HG03280 (cell line): ENCODE results near the gene RPS27A.
"Not testable (repeated sequence)": the region's sequence is repeated elsewhere in the genome, so short reads cannot be mapped to it uniquely, and the experiment has no call there.

Experiments used
- ATAC-seq: cut with Tn5 transposase; IDR thresholded peaks from one replicate; pipeline ENCODE4 v1.9.1; 2021; ENCODE audit warnings: mild to moderate bottlenecking, moderate library complexity; ENCODE audit not compliant: unreplicated experiment

RPS27A gene

DNA sequence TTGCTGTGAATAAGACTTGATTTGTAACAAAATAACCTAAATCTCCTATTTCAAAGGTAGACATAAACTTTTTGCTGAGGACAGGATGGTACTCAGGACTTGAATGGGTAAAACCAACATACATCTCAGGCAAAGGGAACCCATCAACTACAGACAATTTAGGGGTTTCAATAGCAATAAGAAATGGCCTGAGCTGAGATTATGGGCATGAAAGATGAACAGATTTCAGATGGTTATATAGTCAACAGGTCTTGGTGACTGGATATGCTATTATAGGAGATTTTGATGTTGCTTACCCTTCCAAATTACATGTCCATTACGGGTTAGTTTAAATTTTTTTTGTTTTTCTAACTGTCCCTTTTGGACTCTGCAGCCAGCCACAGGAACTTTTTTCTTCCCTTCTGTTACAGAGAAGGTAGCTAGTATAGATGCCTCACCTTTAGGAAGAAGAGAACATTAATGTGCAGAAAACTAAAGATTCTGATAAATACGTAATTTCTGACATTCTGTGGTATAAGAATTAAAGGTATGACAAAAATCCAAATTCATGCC, 4.6 kb downstream of the RPS27A start:
- no peak for ATAC-seq

DNA sequence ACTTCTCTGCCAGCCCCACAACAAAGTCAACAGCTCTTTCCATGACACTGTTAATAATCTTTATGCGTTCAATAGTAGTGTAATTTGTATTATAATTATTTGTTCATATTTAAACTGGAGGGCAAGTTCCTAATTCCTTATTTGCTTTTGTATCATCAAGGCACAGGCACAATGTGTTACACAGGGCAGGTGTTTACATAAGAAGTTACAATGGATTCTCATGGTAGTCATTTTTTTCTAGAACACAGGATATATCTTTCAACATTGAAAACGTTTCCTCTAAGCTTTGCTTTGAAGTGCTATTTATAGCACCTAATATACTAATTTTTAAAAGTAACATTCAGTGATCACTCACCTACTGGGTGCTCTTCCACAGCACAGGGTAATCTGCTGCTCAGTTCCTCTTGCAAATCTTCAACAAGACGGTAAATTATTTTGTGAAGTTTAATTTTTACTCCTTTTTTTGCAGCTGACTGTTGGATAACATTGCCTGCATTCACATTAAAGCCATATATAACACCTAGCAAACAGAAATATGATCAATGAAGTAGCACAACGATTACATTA, 7.3 kb downstream of the RPS27A start:
- no peak for ATAC-seq

DNA sequence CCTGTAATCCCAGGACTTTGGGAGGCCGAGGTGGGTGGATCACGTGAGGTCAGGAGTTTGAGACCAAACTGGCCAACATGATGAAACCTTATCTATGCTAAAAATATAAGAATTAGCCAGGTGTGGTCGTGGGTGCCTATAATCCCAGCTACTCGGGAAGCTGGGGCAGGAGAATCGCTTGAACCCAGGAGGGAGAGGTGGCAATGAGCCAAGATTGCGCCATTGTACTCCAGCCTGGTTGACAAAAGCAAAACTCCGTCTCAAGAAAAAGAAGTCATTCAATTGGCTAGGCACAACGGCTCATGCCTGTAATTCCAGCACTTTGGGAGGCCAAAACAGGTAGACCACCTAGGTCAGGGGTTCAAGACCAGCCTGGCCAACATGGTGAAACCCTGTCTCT, 9.1 kb downstream of the RPS27A start:
- not testable (repeated sequence) for ATAC-seq

DNA sequence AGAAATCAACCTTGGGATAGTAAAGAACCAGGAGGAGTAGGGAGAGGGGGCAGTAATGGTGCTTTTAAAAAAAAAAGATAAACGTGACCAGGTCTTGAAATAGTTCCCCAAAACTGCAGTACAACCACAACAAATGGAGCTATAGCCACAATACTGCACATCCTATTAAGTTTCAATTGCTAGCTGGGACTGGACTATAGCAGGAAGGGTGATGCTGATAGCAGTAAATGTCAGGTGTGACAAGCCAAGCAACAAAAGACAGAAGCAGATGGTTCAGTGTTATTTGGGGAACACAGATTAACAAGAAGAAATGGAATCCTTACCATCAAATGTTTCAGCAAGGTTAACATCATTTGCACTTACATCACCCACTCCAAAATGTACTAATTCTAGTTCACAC, 10.1 kb downstream of the RPS27A start:
- ATAC-seq: no peak

DNA sequence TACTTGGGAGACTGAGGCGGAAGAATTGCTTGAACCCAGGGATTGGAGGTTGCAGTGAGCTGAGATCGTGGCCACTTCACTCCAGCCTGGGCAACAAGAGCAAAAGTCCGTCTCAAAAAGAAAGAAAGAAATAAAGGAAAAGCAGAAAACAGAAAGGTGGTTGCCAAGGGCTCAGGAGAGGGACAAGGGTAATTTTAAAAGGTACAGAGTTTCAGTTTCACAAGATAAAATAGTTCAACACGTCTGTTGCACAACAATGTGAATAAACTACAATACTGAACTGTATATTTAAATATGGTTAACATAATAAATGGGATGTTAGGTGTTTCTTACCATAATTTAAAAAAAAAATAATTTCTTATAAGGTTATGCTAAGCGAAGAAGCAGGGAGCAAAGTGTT, 12.9 kb downstream of the RPS27A start:
- no peak for ATAC-seq

DNA sequence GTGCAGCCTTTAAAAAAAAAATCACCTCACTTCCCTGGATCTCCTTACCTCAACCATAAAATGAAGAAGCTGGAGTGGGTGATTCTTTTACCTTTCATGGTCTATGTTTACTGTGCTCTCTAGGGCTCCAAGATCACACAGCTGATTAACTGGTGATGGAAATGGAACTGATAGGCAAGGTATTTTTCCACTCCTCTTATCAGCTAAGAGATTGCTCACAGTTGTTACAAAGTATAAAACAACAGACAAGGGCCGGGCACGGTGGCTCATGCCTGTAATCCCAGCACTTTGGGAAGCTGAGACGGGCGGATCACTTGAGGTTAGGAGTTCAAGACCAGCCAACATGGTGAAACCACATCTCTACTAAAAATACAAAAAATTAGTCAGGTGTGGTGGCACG, 14.5 kb downstream of the RPS27A start:
- ATAC-seq: no peak

DNA sequence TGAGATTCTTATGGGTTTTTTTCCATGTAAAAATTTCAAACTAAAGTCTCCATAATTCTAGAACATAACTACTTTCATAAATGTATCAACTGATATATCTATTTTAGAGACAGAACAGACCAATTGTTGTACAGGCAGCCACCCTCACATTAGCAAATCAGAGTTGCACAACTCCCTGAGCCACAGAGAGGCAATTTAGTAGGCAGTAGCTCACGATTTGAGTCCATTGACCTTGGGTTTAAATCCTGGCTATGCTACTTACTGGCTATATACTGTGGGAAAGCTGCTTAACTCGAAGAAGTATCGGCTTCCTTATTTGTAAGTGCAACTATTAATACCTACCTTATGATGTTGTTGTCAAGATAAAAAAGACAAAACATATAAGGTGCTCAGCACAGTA, 20.3 kb downstream of the RPS27A start:
- no peak for ATAC-seq

DNA sequence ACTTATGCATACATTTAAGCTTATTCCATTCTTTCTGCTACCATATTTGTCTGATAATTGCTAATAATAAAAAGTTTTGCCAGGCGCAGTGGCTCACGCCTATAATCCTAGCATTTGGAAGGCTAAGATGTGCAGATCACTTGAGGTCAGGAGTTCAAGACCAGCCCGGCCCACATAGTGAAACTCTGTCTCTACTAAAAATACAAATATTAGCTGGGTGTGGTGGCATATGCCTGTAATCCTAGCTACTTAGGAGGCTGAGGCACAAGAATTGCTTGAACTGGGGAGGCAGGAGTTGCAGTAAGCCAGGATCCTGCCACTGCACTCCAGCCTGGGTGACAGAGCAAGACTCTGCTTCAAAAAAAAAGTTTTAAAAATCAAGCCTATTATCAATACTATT, 27.1 kb downstream of the RPS27A start:
- ATAC-seq: not testable (repeated sequence)

DNA sequence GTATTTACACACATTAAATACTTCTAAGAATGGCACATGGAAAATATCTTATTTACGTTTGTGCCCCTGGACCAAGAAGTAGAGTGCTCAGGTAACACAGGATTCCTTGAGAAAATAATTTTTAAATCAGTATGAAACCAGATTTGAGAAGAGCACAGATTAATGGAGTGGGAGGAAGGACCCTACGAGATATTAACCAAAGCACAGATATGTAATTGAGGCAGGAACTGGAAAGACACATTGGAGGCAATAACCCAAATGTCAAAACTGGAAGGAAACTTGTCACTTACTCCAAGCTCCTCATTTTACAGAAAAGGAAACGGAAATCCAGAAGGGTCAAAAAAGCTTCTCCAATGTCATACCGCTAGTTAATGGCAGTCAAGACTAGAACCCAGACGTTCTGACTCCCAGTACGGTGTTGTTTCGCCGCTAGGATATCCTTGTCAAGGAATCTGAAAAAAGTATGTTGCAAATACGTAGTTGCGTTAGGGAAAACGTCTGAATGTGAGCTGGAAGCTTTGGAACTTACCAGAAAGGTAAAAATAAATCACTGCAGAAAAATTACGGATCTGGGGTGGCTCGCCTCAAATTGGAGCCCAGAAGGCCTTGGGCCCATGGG, 35.9 kb downstream of the RPS27A start:
- ATAC-seq: no peak

DNA sequence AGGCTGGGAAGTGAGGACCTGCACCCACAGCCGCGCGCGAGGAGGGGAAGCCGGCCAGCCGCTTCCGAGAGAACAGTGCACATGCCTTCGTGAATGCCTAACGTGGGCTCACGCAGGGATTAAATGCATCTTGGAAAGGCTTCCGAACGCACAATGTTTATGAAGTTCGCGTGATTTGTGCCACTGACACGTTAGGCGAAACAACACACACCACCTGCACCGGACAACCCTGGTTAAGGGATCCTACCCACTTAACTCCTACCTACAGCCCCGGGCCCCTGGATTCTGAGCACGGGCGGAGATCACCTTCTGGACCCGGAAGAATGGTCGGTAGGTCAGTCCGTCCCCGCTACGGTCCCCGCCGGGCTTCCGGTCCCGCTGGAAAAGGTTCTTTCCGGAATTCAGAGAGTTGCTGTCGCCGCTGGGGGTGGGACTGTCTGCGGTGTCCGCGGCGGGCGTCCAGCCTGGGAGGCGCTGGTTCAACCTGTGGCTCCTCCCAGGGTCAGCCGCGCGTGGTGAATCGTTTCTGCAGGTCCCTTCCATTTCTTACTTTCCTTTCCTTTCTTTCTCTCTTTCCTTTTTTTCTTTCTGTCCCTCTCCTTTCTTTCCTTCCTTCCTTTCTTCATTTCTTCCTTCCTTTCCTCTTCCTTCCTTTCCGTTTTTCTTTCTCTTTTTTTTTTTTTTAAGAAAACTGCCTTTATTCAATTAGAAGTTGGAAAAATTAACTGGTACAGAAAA, 36.6 kb downstream of the RPS27A start, which contains the start of gene MTIF2:
TSS of gene MTIF2 (minus strand) at position 325 of the 738 bp plus-strand sequence. CDS start 5,373 bp downstream, outside the sequence.
- peak; percentile 98 for ATAC-seq

DNA sequence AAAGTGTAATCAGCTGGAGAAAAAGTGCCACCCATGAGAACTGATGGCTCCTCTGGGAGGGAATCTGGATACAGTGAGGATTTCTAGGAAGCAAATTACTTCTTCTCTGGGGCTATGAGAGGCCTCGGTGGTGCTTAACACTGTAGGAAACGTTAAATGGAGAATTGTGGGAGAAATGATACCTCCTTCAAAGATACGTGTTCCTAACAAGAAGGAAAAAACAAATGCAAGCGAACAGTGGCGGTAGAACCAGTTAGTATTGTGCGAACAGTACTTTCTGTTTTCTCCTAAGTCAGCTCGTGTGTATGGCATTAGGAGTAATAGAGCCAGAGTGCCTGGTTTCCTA, 37.1 kb downstream of the RPS27A start:
- no peak for ATAC-seq

DNA sequence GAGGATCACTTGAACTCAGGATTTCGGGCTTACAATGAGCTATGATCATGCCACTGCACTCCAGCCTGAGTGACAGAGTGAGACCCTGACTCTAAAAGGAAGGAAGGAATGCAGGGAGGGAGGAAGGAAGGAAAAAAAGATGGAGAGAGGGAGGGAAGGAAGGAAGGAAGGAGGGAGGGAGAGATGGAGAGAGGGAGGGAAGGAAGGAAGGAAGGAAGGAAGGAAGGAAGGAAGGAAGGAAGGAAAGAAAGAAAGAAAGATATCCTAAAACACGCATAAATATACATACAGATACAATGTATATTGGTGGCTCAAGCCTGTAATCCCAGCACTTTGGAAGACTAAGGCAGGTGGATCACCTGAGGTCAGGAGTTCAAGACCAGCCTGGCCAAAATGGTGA, 41.9 kb downstream of the RPS27A start:
- not testable (repeated sequence) for ATAC-seq

DNA sequence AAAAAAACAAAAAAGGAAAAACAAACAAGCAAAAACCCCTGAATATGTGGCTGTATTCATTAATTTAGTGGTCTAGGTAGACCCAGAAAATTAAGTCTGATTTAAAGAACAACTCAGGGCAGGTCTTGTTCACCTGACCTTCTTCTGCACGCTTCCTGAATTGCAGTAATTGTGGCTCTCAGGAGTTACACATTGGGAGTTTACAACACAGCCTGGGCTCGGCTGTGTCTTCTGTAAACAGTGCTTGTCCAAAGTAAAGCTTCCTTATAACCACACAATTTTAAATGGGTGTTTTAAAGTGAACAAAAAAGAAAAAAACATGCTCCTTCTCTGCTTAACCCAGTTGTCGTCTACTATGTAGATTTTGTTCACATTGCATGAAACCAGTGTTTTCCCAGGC, 44.8 kb downstream of the RPS27A start:
- ATAC-seq: no peak

DNA sequence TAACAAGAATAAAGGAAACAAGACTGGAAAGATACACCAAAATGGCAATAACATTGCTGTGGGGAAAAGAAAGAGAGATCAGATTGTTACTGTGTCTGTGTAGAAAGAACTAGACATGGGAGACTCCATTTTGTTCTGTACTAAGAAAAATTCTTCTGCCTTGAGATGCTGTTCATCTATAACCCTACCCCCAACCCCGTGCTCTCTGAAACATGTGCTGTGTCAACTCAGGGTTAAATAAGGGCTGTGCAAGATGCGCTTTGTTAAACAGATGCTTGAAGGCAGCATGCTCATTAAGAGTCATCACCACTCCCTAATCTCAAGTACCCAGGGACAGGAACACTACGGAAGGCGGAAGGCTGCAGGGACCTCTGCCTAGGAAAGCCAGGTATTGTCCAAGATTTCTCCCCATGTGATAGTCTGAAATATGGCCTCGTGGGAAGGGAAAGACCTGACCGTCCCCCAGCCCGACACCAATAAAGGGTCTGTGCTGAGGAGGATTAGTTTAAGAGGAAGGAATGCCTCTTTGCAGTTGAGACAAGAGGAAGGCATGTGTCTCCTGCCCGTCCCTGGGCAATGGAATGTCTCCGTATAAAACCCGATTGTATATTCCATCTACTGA, 46.8 kb downstream of the RPS27A start:
- ATAC-seq: not testable (repeated sequence)

DNA sequence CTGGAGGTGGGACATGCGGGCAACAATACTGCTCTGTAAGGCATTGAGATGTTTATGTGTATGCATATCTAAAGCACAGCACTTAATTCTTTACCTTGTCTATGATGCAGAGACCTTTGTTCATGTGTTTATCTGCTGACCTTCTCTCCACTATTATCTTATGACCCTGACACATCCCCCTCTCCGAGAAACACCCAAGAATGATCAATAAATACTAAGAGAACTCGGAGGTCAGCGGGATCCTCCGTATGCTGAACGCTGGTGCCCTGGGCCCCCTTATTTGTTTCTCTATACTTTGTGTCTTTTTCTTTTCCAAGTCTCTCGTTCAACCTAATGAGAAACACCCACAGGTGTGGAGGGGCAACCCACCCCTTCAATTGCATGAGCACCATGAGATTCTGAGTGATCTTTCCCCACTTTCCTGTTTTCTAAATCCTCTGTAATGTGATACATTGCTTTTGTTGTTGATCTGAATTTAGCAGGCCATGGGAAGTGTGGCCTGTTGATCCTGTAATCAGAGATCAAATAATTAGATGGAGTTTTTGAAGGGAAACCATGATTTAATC, 47.5 kb downstream of the RPS27A start:
- not testable (repeated sequence) for ATAC-seq

DNA sequence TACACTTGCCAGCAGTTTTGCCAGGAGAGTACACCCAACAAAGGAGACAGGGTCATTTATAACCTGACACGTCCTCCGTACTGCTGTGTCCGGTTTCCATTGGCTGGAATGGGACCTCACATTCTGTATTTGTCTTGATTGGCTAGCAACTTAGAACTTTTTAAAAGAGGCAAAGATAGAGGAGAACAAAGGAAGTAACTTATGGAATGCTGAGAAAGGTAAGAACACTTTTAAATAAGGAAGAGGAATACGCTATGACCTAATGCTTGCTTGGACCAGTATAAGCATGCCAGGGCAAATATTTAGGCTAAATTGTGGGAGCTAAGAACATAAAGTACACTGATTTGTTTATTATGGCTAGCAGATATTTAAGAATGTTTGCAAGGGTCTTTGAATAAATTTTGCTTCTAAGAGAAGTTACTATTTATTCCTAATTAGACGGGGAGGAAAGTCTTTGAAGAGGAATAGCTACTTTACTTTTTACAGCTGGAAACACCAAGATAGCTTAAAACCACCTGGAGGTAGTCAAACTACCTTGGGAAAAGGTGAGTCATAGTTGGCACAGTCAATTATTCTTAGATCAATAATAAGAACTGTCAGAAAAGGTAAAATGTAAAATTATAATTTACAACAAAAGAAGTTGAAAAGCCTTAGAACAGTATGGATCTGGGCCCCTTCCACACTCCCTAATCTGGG, 48.5 kb downstream of the RPS27A start:
- ATAC-seq: not testable (repeated sequence)

DNA sequence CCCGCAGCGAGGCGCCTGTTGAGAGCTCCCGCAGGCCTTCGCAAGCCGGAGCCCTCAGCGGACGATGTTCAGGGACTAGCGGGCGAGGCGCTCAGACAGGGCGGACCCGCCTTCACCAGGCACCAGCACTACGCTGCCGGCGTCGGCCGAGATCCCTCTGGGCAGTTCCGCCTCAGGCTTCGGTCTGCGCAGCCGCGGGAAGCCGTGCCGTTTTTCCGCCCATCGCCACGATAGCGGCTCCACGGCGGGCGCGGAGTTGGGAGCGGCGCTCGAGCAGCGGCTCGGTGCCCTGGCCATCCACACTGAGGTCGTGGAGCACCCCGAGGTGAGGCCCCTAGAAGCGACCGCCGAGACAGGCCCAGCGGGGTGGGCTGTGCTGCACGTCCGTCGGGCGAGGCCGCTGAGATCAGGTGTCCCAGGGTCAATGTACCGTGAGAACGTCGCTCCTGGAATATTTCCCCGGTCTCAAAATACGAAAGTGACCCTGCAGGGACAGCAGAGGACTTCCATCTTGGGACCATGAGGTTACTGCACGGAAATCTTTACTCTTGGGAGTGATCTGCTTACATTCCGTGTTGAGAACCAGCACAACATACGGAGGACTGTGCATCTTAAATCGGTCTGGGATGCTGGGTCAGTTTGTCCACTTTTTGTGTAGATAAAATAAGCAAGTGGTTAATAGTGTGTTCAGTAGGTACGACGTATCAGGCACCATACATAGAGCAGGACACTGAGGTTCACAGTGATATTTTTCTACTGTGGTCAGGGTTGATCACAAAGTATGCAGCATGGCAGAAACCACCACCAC, 49.8 kb downstream of the RPS27A start:
- peak; percentile 98 for ATAC-seq

DNA sequence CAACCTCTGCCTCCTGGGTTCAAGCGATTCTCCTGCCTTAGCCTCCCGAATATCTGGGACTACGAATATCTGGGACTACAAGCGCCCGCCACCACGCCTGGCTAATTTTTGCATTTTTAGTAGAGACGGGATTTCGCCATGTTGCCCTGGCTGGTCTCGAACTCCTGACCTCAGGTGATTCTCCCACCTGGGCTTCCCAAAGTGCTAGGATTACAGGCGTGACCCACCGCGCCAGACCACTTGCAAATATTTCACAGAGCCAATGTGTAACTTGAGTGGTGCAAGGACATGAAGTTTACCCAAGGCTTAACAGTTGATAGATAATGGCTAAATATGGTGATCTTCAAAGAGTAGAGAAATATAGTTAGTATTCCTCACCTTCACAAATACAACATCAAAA, 50.6 kb downstream of the RPS27A start:
- no peak for ATAC-seq
